ENCODE data around the gene HSF5. TPM values are rescaled to one million over a fixed set of nuclear protein-coding genes. Genes with fewer than 3 reads are reported as not detected.

The HSF5 gene
- total RNA-seq, 1 donor from 2014 or later, result not detected

GRCh38 chr17:58410714-58411407 lies 77.3 kb downstream of the HSF5 start:
- TF ChIP-seq CTCF (IDR thresholded peaks at IDR 0.05; ENCODE audit: insufficient read depth, low read length, severe bottlenecking), result no peak
- FAIRE-seq (no peak), DNase-seq (ENCODE audit: low read depth) (no peak)
- Histone ChIP-seq H3K4me3 (ENCODE audit: low read depth, low read length) (no peak overlapping the region), H3K27me3 (ENCODE audit: control insufficient read depth, insufficient read depth, low read length) (no peaks in the 10 kb centered on the region), H3K36me3 (ENCODE audit: control insufficient read depth, insufficient read depth, low read length) (no peaks in the 10 kb centered on the region)

GRCh38 chr17:58409432-58409831 lies 78.8 kb downstream of the HSF5 start:
- no peak overlapping the region for H3K4me3 ChIP-seq (ENCODE audit: low read depth, low read length)
- no peak for DNase-seq (ENCODE audit: low read depth)
- H3K27me3 ChIP-seq (ENCODE audit: control insufficient read depth, insufficient read depth, low read length), result no peaks in the 10 kb centered on the region
- TF ChIP-seq CTCF (IDR thresholded peaks at IDR 0.05; ENCODE audit: insufficient read depth, low read length, severe bottlenecking), result no peak
- H3K36me3 ChIP-seq (ENCODE audit: control insufficient read depth, insufficient read depth, low read length), result no peaks in the 10 kb centered on the region
- FAIRE-seq, result no peak

- no peak for TF ChIP-seq CTCF (IDR thresholded peaks at IDR 0.05; ENCODE audit: insufficient read depth, low read length, severe bottlenecking)
- no peaks in the 10 kb centered on the region for H3K27me3 ChIP-seq (ENCODE audit: control insufficient read depth, insufficient read depth, low read length)
- no peak overlapping the region for H3K4me3 ChIP-seq (ENCODE audit: low read depth, low read length)
- peaks cover 1% of the 10 kb centered on the region for H3K36me3 ChIP-seq (ENCODE audit: control insufficient read depth, insufficient read depth, low read length)
- DNase-seq (ENCODE audit: low read depth), result peak; percentile 94
- FAIRE-seq, result no peak
Observed at GRCh38 chr17:58403311-58403710, 84.9 kb downstream of the HSF5 start.

- no peaks in the 10 kb centered on the region for H3K27me3 ChIP-seq (ENCODE audit: control insufficient read depth, insufficient read depth, low read length)
Observed at GRCh38 chr17:58402679-58403078, 85.5 kb downstream of the HSF5 start.

GRCh38 chr17:58402047-58402446 lies 86.2 kb downstream of the HSF5 start:
- FAIRE-seq (no peak), DNase-seq (ENCODE audit: low read depth) (no peak)
- no peak for TF ChIP-seq CTCF (IDR thresholded peaks at IDR 0.05; ENCODE audit: insufficient read depth, low read length, severe bottlenecking)
- H3K27me3 ChIP-seq (ENCODE audit: control insufficient read depth, insufficient read depth, low read length), result no peaks in the 10 kb centered on the region
- no peak overlapping the region for H3K4me3 ChIP-seq (ENCODE audit: low read depth, low read length)
- H3K36me3 ChIP-seq (ENCODE audit: control insufficient read depth, insufficient read depth, low read length), result peaks cover 1% of the 10 kb centered on the region

More at GRCh38 chr17:58402679-58403078, 85.5 kb downstream of the HSF5 start:
- H3K36me3 ChIP-seq (ENCODE audit: control insufficient read depth, insufficient read depth, low read length), result peaks cover 1% of the 10 kb centered on the region
- H3K4me3 ChIP-seq (ENCODE audit: low read depth, low read length), result no peak overlapping the region
- DNase-seq (ENCODE audit: low read depth), result peak; percentile 99
- no peak for FAIRE-seq
- no peak for TF ChIP-seq CTCF (IDR thresholded peaks at IDR 0.05; ENCODE audit: insufficient read depth, low read length, severe bottlenecking)

GRCh38 chr17:58401287-58401686 lies 86.9 kb downstream of the HSF5 start:
- FAIRE-seq, result no peak
- TF ChIP-seq CTCF (IDR thresholded peaks at IDR 0.05; ENCODE audit: insufficient read depth, low read length, severe bottlenecking), result no peak

More at GRCh38 chr17:58401287-58401686, 86.9 kb downstream of the HSF5 start:
- Histone ChIP-seq H3K36me3 (ENCODE audit: control insufficient read depth, insufficient read depth, low read length) (peaks cover 1% of the 10 kb centered on the region), H3K4me3 (ENCODE audit: low read depth, low read length) (no peak overlapping the region), H3K27me3 (ENCODE audit: control insufficient read depth, insufficient read depth, low read length) (no peaks in the 10 kb centered on the region)
- no peak for DNase-seq (ENCODE audit: low read depth)
